Naive thymus-derived CD4-positive, alpha-beta T cell (primary cell): ENCODE results near the gene CD300LF. TPM values are rescaled to one million over a fixed set of nuclear protein-coding genes. Genes with fewer than 3 reads are reported as not detected.

Source experiments
- ATAC-seq: fragments of 150-1000 bp; cut with Tn5 transposase; 2 replicates; pipeline ENCODE4 v1.10.0; 2021; ENCODE audit warnings: mild to moderate bottlenecking, moderate library complexity
- CTCF ChIA-PET: fragments of 350-600 bp; sonication (Branson Sonifier 250); formaldehyde crosslinking; loops from one replicate; lab custom pipeline; 2021; ENCODE audit warnings: antibody characterized with exemption; lab: Charles Lee
- POLR2A ChIA-PET: fragments of 350-600 bp; sonication (Branson Sonifier 250); formaldehyde crosslinking; loops from one replicate; lab custom pipeline; 2021; ENCODE audit warnings: antibody characterized with exemption, inconsistent platforms; lab: Charles Lee
- DNase-seq, 9 donors: peaks; one replicate each; pipeline versions ENCODE4 v3.0.0 to v3.0.0-alpha.2; 2020 to 2022; ENCODE audit warnings: mixed read lengths in 1 of 9
- H3K27ac ChIP-seq: one replicate; pipeline ENCODE4 v1.7.0; 2013; ENCODE audit warnings: mild to moderate bottlenecking, low read depth, low read length, moderate library complexity
- H3K27me3 ChIP-seq, 2 donors: one replicate each; pipeline ENCODE4 v1.7.0; 2013; ENCODE audit warnings: low read length in 2 of 2, mild to moderate bottlenecking in 2 of 2, moderate library complexity in 2 of 2; ENCODE audit not compliant: control insufficient read depth in 2 of 2, insufficient read depth in 2 of 2
- H3K36me3 ChIP-seq, 3 experiments: 1 replicate in 2 of 3; 2 replicates in 1 of 3; pipeline ENCODE4 v1.7.0; 2013; ENCODE audit warnings: low read length in 3 of 3, mild to moderate bottlenecking in 3 of 3, moderate library complexity in 1 of 3; ENCODE audit not compliant: insufficient read depth in 3 of 3, control insufficient read depth in 2 of 3
- H3K4me1 ChIP-seq, 2 donors: one replicate each; pipeline ENCODE4 v1.7.0; 2013; ENCODE audit warnings: low read length in 2 of 2, mild to moderate bottlenecking in 2 of 2, moderate library complexity in 1 of 2; ENCODE audit not compliant: control insufficient read depth in 2 of 2, insufficient read depth in 2 of 2
- H3K4me3 ChIP-seq: 2 replicates; pipeline ENCODE4 v1.7.0; 2013; ENCODE audit warnings: mild to moderate bottlenecking, low read length
- H3K9me3 ChIP-seq, 3 experiments: 1 replicate in 2 of 3; 2 replicates in 1 of 3; pipeline ENCODE4 v1.7.0; 2013; ENCODE audit warnings: low read length in 3 of 3; ENCODE audit not compliant: control insufficient read depth in 2 of 3
- H3K27ac Mint-ChIP-seq, 9 donors: one replicate each; pipeline ENCODE4 v1.8.0; 2020 to 2022; ENCODE audit warnings: mixed read lengths in 9 of 9, mild to moderate bottlenecking in 8 of 9, moderate library complexity in 5 of 9, inconsistent platforms in 2 of 9
- H3K27me3 Mint-ChIP-seq, 5 donors: one replicate each; pipeline ENCODE4 v1.8.0; 2021 to 2022; ENCODE audit warnings: mixed read lengths in 5 of 5, mild to moderate bottlenecking in 1 of 5
- H3K36me3 Mint-ChIP-seq, 5 donors: one replicate each; pipeline ENCODE4 v1.8.0; 2020 to 2022; ENCODE audit warnings: mixed read lengths in 5 of 5, mild to moderate bottlenecking in 3 of 5, inconsistent platforms in 1 of 5
- H3K4me1 Mint-ChIP-seq, 7 donors: one replicate each; pipeline ENCODE4 v1.8.0; 2020 to 2022; ENCODE audit warnings: mixed read lengths in 7 of 7, mild to moderate bottlenecking in 3 of 7, inconsistent platforms in 1 of 7
- H3K4me3 Mint-ChIP-seq, 10 donors: one replicate each; pipeline ENCODE4 v1.8.0; 2020 to 2022; ENCODE audit warnings: mild to moderate bottlenecking in 10 of 10, mixed read lengths in 10 of 10, moderate library complexity in 6 of 10, inconsistent platforms in 2 of 10
- H3K9me3 Mint-ChIP-seq, 11 donors: one replicate each; pipeline ENCODE4 v1.8.0; 2020 to 2022; ENCODE audit warnings: mixed read lengths in 11 of 11, mild to moderate bottlenecking in 4 of 11, inconsistent platforms in 1 of 11, moderate library complexity in 1 of 11
- intact Hi-C, 2 donors: fragments of 100-400 bp; cut with micrococcal nuclease; formaldehyde crosslinking; loops; one replicate each; pipeline ENCODE4 v1.15.1; 2023
- polyA plus RNA-seq, 2 donors: library from polyadenylated mRNA; unstranded; fragments of 300-500 nt; fragmentation: Illumina TruSeq; gene quantifications; one replicate each; pipeline ENCODE4 v1.2.3, GENCODE V29; 2021
- total RNA-seq, 6 experiments: library from RNA in 5 of 6; stranded (reverse) in 5 of 6; gene quantifications; 1 replicate in 5 of 6; 2 replicates in 1 of 6; pipeline ENCODE4 v1.2.3 and lab custom pipeline; 2021 to 2026

CD300LF gene
- total and polyA plus RNA-seq, 7 experiments from 2014 or later: 0.46 to 41.0 (median 2.7) TPM; not detected in 3

- Mint-ChIP-seq H3K9me3 (no peaks in the 10 kb centered on the region), H3K36me3 (no peaks in the 10 kb centered on the region), H3K4me1 (peaks cover 8 to 20% (median 9%) of the 10 kb centered on the region in 7 donors), H3K4me3 (no peak overlapping the region), H3K27ac (no peak overlapping the region), H3K27me3 (peaks cover 4 to 56% (median 16%) of the 10 kb centered on the region in 5 donors)
- POLR2A ChIA-PET: no interaction called here
- no peak for ATAC-seq
- no peaks in the 10 kb centered on the region for H3K27me3 ChIP-seq
- DNase-seq: no peak
- CTCF ChIA-PET: interaction anchor here (1.9 kb wide), 1 partner anchor 22 kb away, joined by 5 read pairs; the partner anchor contains the start of gene RAB37
- H3K9me3 ChIP-seq: no peaks in the 10 kb centered on the region
- no peak overlapping the region for H3K4me3 ChIP-seq
- no peak overlapping the region for H3K27ac ChIP-seq
- intact Hi-C loops: no loop called here
- no peaks in the 10 kb centered on the region for H3K36me3 ChIP-seq
- H3K4me1 ChIP-seq: peaks cover 0 to 5% of the 10 kb centered on the region in 2 donors
Measured at GRCh38 chr17:74715144-74715543, 2.4 kb upstream of the CD300LF start.

- H3K4me1 ChIP-seq: peaks cover 0 to 5% of the 10 kb centered on the region in 2 donors
- H3K4me3 ChIP-seq: no peak overlapping the region
- intact Hi-C loops: no loop called here
- Mint-ChIP-seq H3K27ac (no peak overlapping the region), H3K27me3 (peaks cover 4 to 43% (median 13%) of the 10 kb centered on the region in 5 donors), H3K4me3 (no peak overlapping the region), H3K4me1 (peaks cover 8 to 20% (median 9%) of the 10 kb centered on the region in 7 donors), H3K36me3 (no peaks in the 10 kb centered on the region), H3K9me3 (no peaks in the 10 kb centered on the region)
- no peaks in the 10 kb centered on the region for H3K36me3 ChIP-seq
- ATAC-seq (peak; percentile 70), DNase-seq (no peak)
- no peaks in the 10 kb centered on the region for H3K9me3 ChIP-seq
- POLR2A ChIA-PET: no interaction called here
- H3K27ac ChIP-seq: no peak overlapping the region
- H3K27me3 ChIP-seq: no peaks in the 10 kb centered on the region
- CTCF ChIA-PET: no interaction called here
Measured at GRCh38 chr17:74713171-74713755, 540 bp upstream of the CD300LF start.

- H3K4me1 Mint-ChIP-seq: peaks cover 8 to 20% (median 9%) of the 10 kb centered on the region in 7 donors
- CTCF ChIA-PET: no interaction called here
Measured at GRCh38 chr17:74712301-74712700, 422 bp downstream of the CD300LF start.

GRCh38 chr17:74711058-74711824 lies 1.5 kb downstream of the CD300LF start:
- no peaks in the 10 kb centered on the region for H3K9me3 ChIP-seq
- CTCF ChIA-PET: interaction anchor here (0.6 kb wide), 1 partner anchor 415 kb away, joined by 5 read pairs; no protein-coding TSS in a partner anchor
- H3K27ac ChIP-seq: no peak overlapping the region
- ATAC-seq (no peak), DNase-seq (no peak)
- Mint-ChIP-seq H3K36me3 (no peaks in the 10 kb centered on the region), H3K9me3 (no peaks in the 10 kb centered on the region), H3K4me1 (peaks cover 8 to 18% (median 9%) of the 10 kb centered on the region in 7 donors), H3K27me3 (peaks cover 4 to 46% (median 13%) of the 10 kb centered on the region in 5 donors), H3K27ac (peak overlapping the region in 2 of 9 donors; percentile 24), H3K4me3 (peak overlapping the region in 1 of 10 donors; percentile 15)
- no peak overlapping the region for H3K4me3 ChIP-seq
- peaks cover 0 to 5% of the 10 kb centered on the region in 2 donors for H3K4me1 ChIP-seq
- POLR2A ChIA-PET: interaction anchor here (0.5 kb wide), 1 partner anchor 47 kb away, joined by 3 read pairs; no protein-coding TSS in a partner anchor
- no peaks in the 10 kb centered on the region for H3K36me3 ChIP-seq
- no peaks in the 10 kb centered on the region for H3K27me3 ChIP-seq
- intact Hi-C loops: no loop called here

More at GRCh38 chr17:74712301-74712700, 422 bp downstream of the CD300LF start:
- Histone ChIP-seq H3K4me1 (peaks cover 0 to 5% of the 10 kb centered on the region in 2 donors), H3K4me3 (no peak overlapping the region), H3K36me3 (no peaks in the 10 kb centered on the region), H3K27me3 (no peaks in the 10 kb centered on the region), H3K9me3 (no peaks in the 10 kb centered on the region), H3K27ac (no peak overlapping the region)
- peaks cover 4 to 42% (median 13%) of the 10 kb centered on the region in 5 donors for H3K27me3 Mint-ChIP-seq
- POLR2A ChIA-PET: interaction anchor here (0.6 kb wide), 1 partner anchor 701 kb away, joined by 3 read pairs; no protein-coding TSS in a partner anchor
- no peaks in the 10 kb centered on the region for H3K9me3 Mint-ChIP-seq
- intact Hi-C loops: no loop called here
- H3K36me3 Mint-ChIP-seq: no peaks in the 10 kb centered on the region
- ATAC-seq: peak; percentile 26
- H3K27ac Mint-ChIP-seq: no peak overlapping the region
- peak overlapping the region in 2 of 10 donors; percentile 4 to 69 for H3K4me3 Mint-ChIP-seq
- no peak for DNase-seq

- POLR2A ChIA-PET: no interaction called here
- DNase-seq (no peak), ATAC-seq (no peak)
- Histone ChIP-seq H3K4me3 (no peak overlapping the region), H3K27me3 (no peaks in the 10 kb centered on the region), H3K4me1 (no peaks in the 10 kb centered on the region), H3K9me3 (no peaks in the 10 kb centered on the region), H3K27ac (no peak overlapping the region), H3K36me3 (no peaks in the 10 kb centered on the region)
- H3K36me3 Mint-ChIP-seq: no peaks in the 10 kb centered on the region
- intact Hi-C loops: no loop called here
- H3K9me3 Mint-ChIP-seq: no peaks in the 10 kb centered on the region
- no peak overlapping the region for H3K27ac Mint-ChIP-seq
- no peak overlapping the region for H3K4me3 Mint-ChIP-seq
- H3K4me1 Mint-ChIP-seq: peaks cover 0 to 2% (median 0%) of the 10 kb centered on the region in 7 donors
- CTCF ChIA-PET: no interaction called here
- H3K27me3 Mint-ChIP-seq: peaks cover 0 to 42% (median 0%) of the 10 kb centered on the region in 5 donors
Measured at GRCh38 chr17:74704544-74704943, 8.2 kb downstream of the CD300LF start.

GRCh38 chr17:74703311-74703710 lies 9.4 kb downstream of the CD300LF start:
- Mint-ChIP-seq H3K27me3 (peaks cover 0 to 46% (median 0%) of the 10 kb centered on the region in 5 donors), H3K9me3 (no peaks in the 10 kb centered on the region), H3K4me3 (no peak overlapping the region), H3K4me1 (peaks cover 0 to 2% (median 0%) of the 10 kb centered on the region in 7 donors), H3K36me3 (no peaks in the 10 kb centered on the region), H3K27ac (peak overlapping the region in 1 of 9 donors; percentile 43)
- CTCF ChIA-PET: interaction anchor here (1.3 kb wide), 1 partner anchor 46 kb away, joined by 8 read pairs; no protein-coding TSS in a partner anchor
- no peaks in the 10 kb centered on the region for H3K4me1 ChIP-seq
- intact Hi-C loops: no loop called here
- H3K9me3 ChIP-seq: no peaks in the 10 kb centered on the region
- no peak overlapping the region for H3K27ac ChIP-seq
- POLR2A ChIA-PET: no interaction called here
- no peaks in the 10 kb centered on the region for H3K36me3 ChIP-seq
- no peaks in the 10 kb centered on the region for H3K27me3 ChIP-seq
- ATAC-seq (no peak), DNase-seq (no peak)
- no peak overlapping the region for H3K4me3 ChIP-seq
